ENCODE measurements around the gene MARCHF3.

DNA sequence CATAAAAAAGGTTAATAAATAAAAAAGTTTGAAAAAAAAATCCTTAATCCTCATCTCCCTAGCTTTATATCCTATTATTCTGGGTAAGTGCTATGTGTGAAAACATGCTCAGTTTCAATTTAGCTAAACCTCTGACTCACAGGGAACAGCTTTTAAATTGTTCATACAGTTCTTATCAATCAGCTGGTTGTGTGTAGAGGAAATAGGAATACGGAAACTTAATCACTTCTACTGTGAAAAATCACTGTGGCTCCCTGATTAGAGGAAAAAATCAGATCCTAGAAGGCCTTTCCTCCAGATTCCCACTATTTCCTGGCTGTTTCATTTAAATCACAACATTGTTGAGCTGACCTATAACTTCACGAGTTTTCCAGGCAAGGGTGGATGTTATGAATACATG is 120.5 kb downstream of the MARCHF3 start:
- TF ChIP-seq, protein P1, sequence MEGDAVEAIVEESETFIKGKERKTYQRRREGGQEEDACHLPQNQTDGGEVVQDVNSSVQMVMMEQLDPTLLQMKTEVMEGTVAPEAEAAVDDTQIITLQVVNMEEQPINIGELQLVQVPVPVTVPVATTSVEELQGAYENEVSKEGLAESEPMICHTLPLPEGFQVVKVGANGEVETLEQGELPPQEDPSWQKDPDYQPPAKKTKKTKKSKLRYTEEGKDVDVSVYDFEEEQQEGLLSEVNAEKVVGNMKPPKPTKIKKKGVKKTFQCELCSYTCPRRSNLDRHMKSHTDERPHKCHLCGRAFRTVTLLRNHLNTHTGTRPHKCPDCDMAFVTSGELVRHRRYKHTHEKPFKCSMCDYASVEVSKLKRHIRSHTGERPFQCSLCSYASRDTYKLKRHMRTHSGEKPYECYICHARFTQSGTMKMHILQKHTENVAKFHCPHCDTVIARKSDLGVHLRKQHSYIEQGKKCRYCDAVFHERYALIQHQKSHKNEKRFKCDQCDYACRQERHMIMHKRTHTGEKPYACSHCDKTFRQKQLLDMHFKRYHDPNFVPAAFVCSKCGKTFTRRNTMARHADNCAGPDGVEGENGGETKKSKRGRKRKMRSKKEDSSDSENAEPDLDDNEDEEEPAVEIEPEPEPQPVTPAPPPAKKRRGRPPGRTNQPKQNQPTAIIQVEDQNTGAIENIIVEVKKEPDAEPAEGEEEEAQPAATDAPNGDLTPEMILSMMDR (IDR thresholded peaks at IDR 0.05): no peak
- TF ChIP-seq POLR2A (IDR thresholded peaks at IDR 0.05): no peak
